HepG2 (cell line): ENCODE results near the gene KRT16. TPM values are rescaled to one million over a fixed set of nuclear protein-coding genes. Genes with fewer than 3 reads are reported as not detected.
A peak's percentile ranks its signal among the peaks of the same experiment; 100 is the strongest.

Experiments used
- AGO1 ChIP-seq: fragments of 200-400 bp; formaldehyde crosslinking; IDR thresholded peaks from 2 replicates; pipeline ENCODE4 v1.6.1; 2017; ENCODE audit warnings: mild to moderate bottlenecking, low read depth, low read length, moderate library complexity; ENCODE audit not compliant: poor library complexity, severe bottlenecking
- AHR ChIP-seq: IDR thresholded peaks from 2 replicates; pipeline ENCODE4 v1.6.1; 2018; ENCODE audit warnings: missing genetic modification reagents, missing compliant biosample characterization
- RXRB ChIP-seq: IDR thresholded peaks from 2 replicates; pipeline ENCODE4 v1.6.1; 2016; ENCODE audit warnings: borderline replicate concordance, missing genetic modification reagents, missing compliant biosample characterization
- SMAD3 ChIP-seq: sonication (generic); formaldehyde crosslinking; IDR thresholded peaks from 2 replicates; pipeline ENCODE4 v1.4.0; 2020; ENCODE audit warnings: missing genetic modification reagents
- TBP ChIP-seq: sonication (generic); formaldehyde crosslinking; IDR thresholded peaks from 2 replicates; pipeline ENCODE4 v1.5.0; 2020; ENCODE audit warnings: missing genetic modification reagents
- ZNF264 ChIP-seq: sonication (generic); formaldehyde crosslinking; IDR thresholded peaks from 2 replicates; pipeline ENCODE4 v1.4.0; 2020; ENCODE audit warnings: missing genetic modification reagents
- ZNF331 ChIP-seq: sonication (generic); formaldehyde crosslinking; IDR thresholded peaks from 2 replicates; pipeline ENCODE4 v1.4.0; 2020; ENCODE audit warnings: missing genetic modification reagents
- ZNF567 ChIP-seq: sonication (generic); formaldehyde crosslinking; IDR thresholded peaks from 2 replicates; pipeline ENCODE4 v1.8.1; 2023; ENCODE audit warnings: mild to moderate bottlenecking, missing genetic modification reagents, borderline replicate concordance
- ZNF724P ChIP-seq: sonication (generic); formaldehyde crosslinking; IDR thresholded peaks from 2 replicates; pipeline ENCODE4 v1.8.0; 2022; ENCODE audit warnings: missing genetic modification reagents, borderline replicate concordance
- polyA plus RNA-seq, 8 experiments: library from polyadenylated mRNA; depleted of rRNA in 3 of 8; stranded (reverse) in 7 of 8; unstranded in 1 of 8; fragments of >200 nt; fragmentation: Illumina TruSeq in 4 of 8; extraction: Trizol in 4 of 8; gene quantifications; 2 replicates each; pipeline versions ENCODE4 v1.2.1 to v1.2.3, GENCODE V29; 2011 to 2016; ENCODE audit warnings: low read depth in 4 of 8, missing spikeins in 1 of 8, mixed read lengths in 1 of 8; ENCODE audit not compliant: insufficient read depth in 1 of 8
- total RNA-seq, 5 experiments: library from RNA; depleted of rRNA; stranded (reverse); fragments of >200 nt; fragmentation: Illumina TruSeq; extraction: Trizol; gene quantifications; 2 replicates each; pipeline ENCODE4 v1.2.3, GENCODE V29; 2016; ENCODE audit warnings: low read depth in 1 of 5
- TF ChIP-seq, protein P1 (sequence below), 2 experiments: sonication (generic) in 1 of 2; formaldehyde crosslinking in 1 of 2; IDR thresholded peaks; 2 replicates each; pipeline versions ENCODE4 v1.6.1 to v1.9.0; 2014 to 2022; ENCODE audit warnings: antibody characterized with exemption in 1 of 2, borderline replicate concordance in 1 of 2, inconsistent platforms in 1 of 2, low read depth in 1 of 2, missing genetic modification reagents in 1 of 2
- TF ChIP-seq, protein P2 (sequence below): sonication (generic); formaldehyde crosslinking; IDR thresholded peaks from 2 replicates; pipeline ENCODE4 v1.4.0; 2020; ENCODE audit warnings: missing genetic modification reagents
- TF ChIP-seq, protein P3 (sequence below): sonication (generic); formaldehyde crosslinking; IDR thresholded peaks from 2 replicates; pipeline ENCODE4 v1.5.1; 2020; ENCODE audit warnings: mild to moderate bottlenecking, missing genetic modification reagents, moderate library complexity
- TF ChIP-seq, protein P4 (sequence below), 2 experiments: fragments of 450-650 bp in 1 of 2; sonication (generic) in 1 of 2; formaldehyde crosslinking; IDR thresholded peaks; 2 replicates each; pipeline versions ENCODE4 v1.5.0 to v1.8.0; 2020 to 2022; ENCODE audit warnings: mild to moderate bottlenecking in 1 of 2, missing genetic modification reagents in 1 of 2
- TF ChIP-seq, protein P5 (sequence below), 2 experiments: sonication (generic) in 1 of 2; formaldehyde crosslinking in 1 of 2; IDR thresholded peaks; 2 replicates each; pipeline versions ENCODE4 v1.4.0 to v1.6.1; 2018 to 2020; ENCODE audit warnings: missing genetic modification reagents in 2 of 2, borderline replicate concordance in 1 of 2, low read depth in 1 of 2, mild to moderate bottlenecking in 1 of 2, missing biosample characterization in 1 of 2

The KRT16 gene
- total and polyA plus RNA-seq, 2 of the 13 experiments (the other 11 are each of a cell fraction or from before 2014, with no cell fraction given) = not detected

DNA sequence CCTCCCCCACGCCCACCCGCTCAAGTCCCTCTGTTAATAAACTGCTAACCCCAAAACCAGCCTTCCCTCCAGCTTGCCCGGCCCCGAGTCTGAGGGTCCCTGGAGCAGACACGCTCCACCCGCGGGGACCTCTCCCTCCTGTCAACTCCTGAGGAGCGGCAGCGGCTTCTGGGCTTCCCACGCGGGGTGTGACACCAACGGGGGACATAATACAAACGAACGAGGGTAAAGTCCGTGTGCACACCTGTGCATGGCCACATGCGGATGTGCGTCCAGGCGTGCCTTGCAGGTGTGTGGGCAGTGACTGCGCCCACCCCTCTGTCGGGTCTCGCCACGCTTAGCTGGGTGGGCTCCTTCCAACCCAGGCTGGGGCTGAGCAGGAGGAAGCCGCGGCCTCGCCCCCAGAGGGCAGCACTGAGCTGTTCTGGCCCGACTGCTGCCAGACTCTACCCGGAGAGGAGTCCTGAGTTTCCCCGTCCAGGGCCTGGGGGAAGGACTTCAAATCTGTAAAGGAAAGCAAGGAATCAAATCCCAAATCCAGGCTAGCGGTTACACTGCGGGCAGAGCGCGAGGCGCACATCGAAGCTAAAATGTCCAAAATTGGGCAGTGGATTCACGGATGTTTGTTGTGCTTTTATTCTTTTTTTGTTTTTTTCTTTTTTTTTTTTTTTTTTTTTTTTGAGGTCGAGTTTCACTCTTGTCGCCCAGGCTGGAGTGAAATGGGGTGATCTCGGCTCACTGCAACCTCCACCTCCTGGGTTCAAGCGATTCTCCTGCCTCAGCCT, 36.0 kb upstream of the KRT16 start (continued):
- TF ChIP-seq AGO1 = peak; percentile 45
- 0 out of 2 replicates have a peak, but pooled peaks have one; percentile 21 for TF ChIP-seq SMAD3 (CRISPR knock-in tag)
- TF ChIP-seq, protein P1, sequence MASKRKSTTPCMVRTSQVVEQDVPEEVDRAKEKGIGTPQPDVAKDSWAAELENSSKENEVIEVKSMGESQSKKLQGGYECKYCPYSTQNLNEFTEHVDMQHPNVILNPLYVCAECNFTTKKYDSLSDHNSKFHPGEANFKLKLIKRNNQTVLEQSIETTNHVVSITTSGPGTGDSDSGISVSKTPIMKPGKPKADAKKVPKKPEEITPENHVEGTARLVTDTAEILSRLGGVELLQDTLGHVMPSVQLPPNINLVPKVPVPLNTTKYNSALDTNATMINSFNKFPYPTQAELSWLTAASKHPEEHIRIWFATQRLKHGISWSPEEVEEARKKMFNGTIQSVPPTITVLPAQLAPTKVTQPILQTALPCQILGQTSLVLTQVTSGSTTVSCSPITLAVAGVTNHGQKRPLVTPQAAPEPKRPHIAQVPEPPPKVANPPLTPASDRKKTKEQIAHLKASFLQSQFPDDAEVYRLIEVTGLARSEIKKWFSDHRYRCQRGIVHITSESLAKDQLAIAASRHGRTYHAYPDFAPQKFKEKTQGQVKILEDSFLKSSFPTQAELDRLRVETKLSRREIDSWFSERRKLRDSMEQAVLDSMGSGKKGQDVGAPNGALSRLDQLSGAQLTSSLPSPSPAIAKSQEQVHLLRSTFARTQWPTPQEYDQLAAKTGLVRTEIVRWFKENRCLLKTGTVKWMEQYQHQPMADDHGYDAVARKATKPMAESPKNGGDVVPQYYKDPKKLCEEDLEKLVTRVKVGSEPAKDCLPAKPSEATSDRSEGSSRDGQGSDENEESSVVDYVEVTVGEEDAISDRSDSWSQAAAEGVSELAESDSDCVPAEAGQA (IDR thresholded peaks at IDR 0.05; ENCODE audit: low read depth) = no peak
- TF ChIP-seq, protein P1 (CRISPR knock-in tag; IDR thresholded peaks at IDR 0.05; ENCODE audit: borderline replicate concordance) = 0 out of 2 replicates have a peak, but pooled peaks have one; percentile 24
- TF ChIP-seq TBP (CRISPR knock-in tag) = peak; percentile 77; the same call in 1 of the 2 replicates
- peak; percentile 60 for TF ChIP-seq ZNF331 (CRISPR knock-in tag)
- TF ChIP-seq ZNF264 (CRISPR knock-in tag) = peak; percentile 65; the same call in 1 of the 2 replicates
- TF ChIP-seq, protein P2, sequence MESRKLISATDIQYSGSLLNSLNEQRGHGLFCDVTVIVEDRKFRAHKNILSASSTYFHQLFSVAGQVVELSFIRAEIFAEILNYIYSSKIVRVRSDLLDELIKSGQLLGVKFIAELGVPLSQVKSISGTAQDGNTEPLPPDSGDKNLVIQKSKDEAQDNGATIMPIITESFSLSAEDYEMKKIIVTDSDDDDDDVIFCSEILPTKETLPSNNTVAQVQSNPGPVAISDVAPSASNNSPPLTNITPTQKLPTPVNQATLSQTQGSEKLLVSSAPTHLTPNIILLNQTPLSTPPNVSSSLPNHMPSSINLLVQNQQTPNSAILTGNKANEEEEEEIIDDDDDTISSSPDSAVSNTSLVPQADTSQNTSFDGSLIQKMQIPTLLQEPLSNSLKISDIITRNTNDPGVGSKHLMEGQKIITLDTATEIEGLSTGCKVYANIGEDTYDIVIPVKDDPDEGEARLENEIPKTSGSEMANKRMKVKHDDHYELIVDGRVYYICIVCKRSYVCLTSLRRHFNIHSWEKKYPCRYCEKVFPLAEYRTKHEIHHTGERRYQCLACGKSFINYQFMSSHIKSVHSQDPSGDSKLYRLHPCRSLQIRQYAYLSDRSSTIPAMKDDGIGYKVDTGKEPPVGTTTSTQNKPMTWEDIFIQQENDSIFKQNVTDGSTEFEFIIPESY (CRISPR knock-in tag) = 0 out of 2 replicates have a peak, but pooled peaks have one; percentile 30
- TF ChIP-seq RXRB (CRISPR knock-in tag) = peak; percentile 29; the same call in 1 of the 2 replicates
- peak; percentile 40; the same call in 1 of the 2 replicates for TF ChIP-seq ZNF567
- TF ChIP-seq, protein P3, sequence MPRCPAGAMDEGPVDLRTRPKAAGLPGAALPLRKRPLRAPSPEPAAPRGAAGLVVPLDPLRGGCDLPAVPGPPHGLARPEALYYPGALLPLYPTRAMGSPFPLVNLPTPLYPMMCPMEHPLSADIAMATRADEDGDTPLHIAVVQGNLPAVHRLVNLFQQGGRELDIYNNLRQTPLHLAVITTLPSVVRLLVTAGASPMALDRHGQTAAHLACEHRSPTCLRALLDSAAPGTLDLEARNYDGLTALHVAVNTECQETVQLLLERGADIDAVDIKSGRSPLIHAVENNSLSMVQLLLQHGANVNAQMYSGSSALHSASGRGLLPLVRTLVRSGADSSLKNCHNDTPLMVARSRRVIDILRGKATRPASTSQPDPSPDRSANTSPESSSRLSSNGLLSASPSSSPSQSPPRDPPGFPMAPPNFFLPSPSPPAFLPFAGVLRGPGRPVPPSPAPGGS (CRISPR knock-in tag) = no peak
- TF ChIP-seq, protein P4, sequence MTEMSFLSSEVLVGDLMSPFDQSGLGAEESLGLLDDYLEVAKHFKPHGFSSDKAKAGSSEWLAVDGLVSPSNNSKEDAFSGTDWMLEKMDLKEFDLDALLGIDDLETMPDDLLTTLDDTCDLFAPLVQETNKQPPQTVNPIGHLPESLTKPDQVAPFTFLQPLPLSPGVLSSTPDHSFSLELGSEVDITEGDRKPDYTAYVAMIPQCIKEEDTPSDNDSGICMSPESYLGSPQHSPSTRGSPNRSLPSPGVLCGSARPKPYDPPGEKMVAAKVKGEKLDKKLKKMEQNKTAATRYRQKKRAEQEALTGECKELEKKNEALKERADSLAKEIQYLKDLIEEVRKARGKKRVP (CRISPR knock-in tag; IDR thresholded peaks at IDR 0.05) = no peak
- TF ChIP-seq, protein P5, sequence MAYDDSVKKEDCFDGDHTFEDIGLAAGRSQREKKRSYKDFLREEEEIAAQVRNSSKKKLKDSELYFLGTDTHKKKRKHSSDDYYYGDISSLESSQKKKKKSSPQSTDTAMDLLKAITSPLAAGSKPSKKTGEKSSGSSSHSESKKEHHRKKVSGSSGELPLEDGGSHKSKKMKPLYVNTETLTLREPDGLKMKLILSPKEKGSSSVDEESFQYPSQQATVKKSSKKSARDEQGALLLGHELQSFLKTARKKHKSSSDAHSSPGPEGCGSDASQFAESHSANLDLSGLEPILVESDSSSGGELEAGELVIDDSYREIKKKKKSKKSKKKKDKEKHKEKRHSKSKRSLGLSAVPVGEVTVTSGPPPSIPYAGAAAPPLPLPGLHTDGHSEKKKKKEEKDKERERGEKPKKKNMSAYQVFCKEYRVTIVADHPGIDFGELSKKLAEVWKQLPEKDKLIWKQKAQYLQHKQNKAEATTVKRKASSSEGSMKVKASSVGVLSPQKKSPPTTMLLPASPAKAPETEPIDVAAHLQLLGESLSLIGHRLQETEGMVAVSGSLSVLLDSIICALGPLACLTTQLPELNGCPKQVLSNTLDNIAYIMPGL (CRISPR knock-in tag; IDR thresholded peaks at IDR 0.05; ENCODE audit: borderline replicate concordance in 1 of 2, low read depth in 1 of 2) = peak; percentile 78 to 86; a peak in 3 of 4 replicates
- no peak for TF ChIP-seq ZNF724P (CRISPR knock-in tag)
- no peak for TF ChIP-seq AHR (CRISPR knock-in tag)
